Stimulated activated CD8-positive, alpha-beta memory T cell treated with anti-CD3 and anti-CD28 coated beads, Interleukin-12 subunit alpha, Interleukin-12 subunit beta, amount 100 ng/mL, for 24 hours (primary cell): ENCODE results near the gene ZSWIM2.
"Not testable (repeated sequence)": the region's sequence is repeated elsewhere in the genome, so short reads cannot be mapped to it uniquely, and the experiment has no call there.

Experiments
- DNase-seq: peaks from one replicate; pipeline ENCODE4 v3.0.0-alpha.2; 2020; ENCODE audit errors: extremely low read depth

The ZSWIM2 gene, protein sequence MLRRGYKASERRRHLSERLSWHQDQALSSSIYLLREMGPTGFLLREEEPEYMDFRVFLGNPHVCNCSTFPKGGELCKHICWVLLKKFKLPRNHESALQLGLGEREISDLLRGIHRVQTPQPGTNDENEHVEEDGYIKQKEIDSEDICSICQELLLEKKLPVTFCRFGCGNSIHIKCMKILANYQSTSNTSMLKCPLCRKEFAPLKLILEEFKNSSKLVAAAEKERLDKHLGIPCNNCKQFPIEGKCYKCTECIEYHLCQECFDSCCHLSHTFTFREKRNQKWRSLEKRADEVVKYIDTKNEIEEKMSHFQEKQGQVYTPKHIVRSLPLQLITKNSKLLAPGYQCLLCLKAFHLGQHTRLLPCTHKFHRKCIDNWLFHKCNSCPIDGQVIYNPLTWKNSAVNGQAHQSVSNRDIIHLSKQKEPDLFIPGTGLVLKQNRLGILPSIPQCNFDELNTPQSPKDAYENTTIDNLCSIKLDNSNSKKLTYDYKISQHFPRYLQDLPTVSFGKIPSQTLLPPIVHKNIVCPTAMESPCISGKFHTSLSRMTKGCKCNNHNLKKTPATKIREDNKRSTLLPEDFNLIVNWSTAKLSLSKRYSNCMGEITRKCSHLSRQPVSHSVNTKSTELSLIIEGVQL

DNA sequence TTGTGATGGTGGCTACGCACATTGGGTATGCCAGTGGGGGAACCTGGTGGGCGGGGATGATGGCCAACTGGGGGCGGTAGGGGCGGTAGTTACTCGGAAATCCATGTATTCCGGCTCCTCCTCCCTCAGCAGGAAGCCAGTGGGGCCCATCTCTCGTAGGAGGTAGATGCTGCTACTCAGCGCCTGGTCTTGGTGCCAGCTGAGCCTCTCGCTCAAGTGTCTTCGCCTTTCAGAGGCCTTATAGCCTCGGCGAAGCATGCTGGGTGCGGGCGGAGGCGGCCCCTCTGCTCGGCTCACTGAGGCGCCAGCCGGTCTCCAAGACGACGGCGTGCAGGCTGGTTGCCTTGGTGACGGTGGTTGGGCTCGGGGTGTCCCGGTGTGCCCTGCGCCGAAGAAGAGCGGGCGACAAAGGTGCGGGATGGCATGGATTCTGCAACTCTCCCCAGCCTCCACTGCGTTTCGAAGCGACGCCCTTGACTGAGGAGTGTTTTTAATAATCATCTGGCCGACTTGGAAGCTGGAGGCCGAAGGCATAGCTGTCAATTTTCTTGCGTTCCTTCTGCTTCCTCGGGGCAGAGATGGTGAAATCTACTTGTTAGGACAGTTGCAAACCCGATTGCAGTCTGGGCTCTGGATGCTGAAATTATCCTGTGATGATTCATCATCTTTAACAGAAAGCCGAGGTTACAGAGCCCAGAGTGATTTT lies at the start of gene ZSWIM2:
Gene ZSWIM2, minus strand, starts transcription at position 298 of the 706 bp plus-strand sequence. Its CDS starts 40 bp downstream, at position 258.
- DNase-seq = no peak

DNA sequence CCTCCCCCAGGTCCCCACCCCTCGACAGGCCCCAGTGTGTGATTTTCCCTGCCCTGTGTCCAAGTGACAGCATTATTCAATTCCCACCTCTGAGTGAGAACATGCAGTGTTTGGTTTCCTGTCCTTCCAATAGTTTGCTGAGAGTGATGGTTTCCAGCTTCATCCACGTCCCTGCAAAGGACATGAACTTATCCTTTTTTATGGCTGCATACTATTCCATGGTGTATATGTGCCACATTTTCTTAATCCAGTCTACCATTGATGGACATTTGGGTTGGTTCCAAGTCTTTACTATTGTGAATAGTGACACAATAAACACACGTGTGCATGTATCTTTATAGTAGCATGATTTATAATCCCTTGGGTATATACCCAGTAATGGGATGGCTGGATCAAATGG lies 47.2 kb upstream of the ZSWIM2 start:
- DNase-seq = not testable (repeated sequence)

DNA sequence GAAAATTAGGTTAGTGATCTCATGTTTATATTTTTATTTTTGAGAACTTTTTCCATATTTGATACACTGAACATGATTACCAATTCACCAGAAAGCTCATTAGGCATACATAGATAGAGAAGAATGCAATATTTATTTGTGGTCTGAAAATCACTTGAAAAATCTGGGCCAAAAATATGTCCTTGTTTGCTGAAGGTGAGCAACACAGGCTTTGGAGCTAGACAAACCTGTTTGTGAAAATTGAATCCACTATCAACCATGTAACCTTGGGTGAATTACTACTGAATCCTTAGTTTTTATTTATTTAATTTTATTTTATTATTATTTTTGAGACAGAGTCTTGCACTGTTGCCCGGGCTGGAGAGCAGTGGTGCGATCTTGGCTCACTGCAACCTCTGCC lies 46.5 kb upstream of the ZSWIM2 start:
- DNase-seq = no peak

DNA sequence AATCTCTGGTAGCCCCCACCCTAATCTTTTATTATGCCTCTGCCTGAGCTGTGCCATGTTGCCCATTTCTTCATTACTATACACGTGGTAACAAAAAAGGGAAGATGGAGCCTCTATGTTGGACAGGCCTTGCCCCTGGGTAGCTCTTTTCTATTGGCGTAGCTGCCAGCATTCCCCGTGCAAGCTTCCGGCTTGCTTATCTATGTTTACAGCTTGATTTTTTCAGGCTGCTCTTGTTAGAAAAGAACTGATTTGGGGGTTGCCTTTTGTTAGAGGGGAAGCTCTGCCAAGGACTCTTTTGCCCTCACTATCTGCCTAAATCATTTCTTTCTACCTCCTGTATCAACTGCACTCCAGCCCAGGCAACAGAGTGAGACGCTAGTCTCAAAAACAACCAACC lies 45.5 kb upstream of the ZSWIM2 start:
- DNase-seq = no peak

DNA sequence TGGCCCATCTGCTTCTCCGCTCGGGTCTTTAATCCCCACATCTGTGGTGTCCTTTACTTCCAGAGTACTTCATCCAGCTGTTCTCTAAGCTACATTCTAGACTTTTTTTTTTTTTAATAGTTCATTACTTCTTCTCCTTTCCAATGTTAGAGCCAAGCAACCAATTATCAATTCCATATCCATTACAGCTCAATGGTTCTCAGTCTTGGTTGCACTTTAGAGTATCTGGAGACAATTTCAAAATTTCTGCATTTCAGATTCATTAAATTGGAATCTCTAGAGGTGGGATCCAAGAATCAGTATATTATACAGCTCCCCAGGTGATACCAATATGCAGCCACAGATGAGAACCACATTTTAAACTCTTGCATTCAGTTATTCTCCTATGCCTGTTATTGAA lies 43.9 kb upstream of the ZSWIM2 start:
- no peak for DNase-seq

DNA sequence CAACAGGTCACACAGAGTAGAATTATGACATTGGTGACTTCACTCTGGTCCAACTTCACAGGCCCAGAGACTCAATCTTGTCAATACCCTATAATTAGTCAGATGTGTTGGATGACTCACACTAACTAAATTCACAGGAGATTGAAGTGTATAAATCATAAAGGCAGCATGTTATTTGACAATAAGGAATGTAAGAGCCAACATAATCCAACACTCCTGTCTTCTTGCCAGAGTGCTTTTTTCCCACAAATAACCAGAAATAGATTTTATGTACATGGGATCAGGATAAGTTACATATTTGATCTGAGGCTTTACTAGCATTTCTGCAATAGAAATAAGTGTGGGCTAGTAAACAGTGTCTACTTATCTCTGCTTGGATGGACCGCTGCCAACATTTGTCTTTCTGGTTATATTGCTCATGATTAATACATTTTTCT lies 42.2 kb upstream of the ZSWIM2 start:
- no peak for DNase-seq

DNA sequence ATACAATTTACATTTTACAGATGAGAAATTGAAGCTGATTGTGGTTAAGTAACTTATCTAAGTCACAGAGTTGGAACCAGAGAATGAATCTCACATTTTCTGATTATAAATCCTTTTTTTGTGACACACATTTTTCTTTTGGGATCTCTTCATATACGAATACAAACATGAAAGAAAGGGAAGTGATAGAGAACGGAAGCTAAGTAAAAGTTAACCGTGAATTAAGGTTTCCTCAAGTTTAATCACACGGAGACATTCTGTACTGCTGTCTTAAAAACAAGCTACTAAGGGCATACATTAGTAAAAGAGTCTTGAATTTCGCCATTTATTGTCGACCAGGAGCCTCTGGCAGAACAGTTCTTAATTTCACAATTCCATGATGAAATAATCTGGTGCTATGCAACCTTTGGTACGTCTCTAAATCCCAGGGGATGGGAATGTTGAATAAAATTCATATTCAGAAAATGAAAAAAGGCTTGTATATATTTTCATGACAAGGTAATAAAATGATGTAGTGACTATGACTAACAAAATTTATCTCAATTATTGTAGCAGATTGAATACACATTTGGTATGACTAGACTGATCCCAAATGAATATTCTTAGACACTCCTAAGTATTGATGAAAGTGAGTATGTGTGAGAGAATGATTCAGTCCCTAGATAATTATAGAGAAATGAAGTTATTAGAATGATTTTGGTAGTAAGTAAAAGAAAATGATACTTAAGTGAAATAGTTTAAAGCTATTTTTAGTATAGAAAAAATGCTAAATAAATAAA lies 40.3 kb upstream of the ZSWIM2 start:
- no peak for DNase-seq

DNA sequence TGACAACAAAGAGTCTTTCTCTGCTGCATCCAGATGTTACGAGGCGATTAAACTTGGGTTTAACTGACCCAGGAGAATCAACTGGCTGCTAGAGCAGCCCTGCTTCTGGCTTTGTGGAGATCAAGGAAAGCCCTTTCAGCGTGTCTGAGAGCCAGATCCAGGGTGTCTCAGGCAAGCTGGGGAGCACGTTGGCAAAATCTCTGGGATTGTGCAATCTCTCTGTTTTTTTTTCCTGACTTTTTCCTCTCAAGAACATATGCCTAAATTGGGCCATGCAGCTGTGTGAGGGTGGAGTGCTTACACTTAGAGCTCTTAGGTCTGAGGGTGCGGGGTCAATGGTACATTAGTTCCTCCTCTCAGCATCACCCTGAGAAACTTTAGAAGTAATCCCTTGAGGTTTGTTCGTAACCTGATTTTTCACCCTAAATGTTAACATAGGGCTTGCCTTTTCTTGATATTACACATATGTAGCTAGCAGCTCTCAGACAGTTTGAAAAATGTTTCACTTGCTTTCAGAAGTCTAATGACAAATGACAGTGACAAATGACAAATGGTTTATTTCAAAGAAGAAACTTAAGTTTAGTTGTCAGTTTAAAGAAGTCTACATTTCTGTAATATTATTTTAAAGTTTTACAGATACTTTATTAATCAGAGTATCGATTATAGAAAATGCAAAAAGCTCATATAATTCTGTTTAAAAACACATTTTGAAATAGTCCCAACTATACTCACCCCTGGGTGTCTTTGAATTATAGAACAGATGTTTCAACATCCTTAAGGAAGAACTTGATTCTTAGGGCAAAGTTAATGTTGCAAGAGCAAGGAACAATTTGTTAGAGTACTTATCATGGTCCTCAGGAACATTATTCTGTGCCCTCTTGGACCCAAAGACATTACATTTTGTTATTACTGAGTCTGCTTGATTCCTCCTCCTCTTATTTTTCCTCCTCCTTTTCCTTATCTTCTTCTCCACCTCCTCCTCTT lies 38.4 kb upstream of the ZSWIM2 start:
- DNase-seq = no peak

DNA sequence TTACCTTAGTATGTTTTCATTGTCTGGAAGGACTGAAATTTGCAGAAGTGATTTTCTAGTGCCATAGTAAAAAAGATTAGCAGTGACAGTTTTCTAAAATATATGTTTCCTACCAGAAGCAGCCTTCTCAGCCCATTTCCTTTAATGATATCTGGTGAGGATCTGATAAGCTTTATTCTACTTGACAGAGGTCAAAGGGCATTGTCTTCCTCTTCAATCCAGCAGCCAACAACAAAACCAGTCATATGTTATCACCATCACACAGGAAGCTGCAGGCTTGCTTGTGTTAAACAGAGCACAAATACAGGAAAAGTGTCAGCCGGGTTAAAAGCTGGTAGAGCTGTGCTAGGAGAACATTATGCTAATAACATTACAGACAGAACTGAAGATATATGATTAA lies 35.6 kb upstream of the ZSWIM2 start:
- DNase-seq = no peak

DNA sequence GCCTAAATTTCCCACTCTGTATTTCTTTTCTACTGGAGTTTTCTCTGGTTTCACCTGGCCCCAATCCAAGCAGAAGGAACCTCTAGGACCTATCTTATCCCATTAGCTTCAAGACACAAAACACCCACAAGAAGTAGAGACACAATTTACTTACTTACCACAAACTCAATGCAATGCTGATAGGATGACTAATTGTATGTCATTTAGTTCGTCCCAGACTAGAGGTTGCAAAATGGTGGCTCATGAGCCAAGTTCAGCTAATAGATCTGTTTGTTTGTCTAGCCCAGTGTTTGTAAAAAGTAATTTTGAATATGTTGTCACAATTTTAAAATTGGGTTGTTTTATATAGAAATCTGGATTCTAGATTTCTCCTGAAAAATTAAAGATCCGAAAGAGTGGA lies 34.7 kb upstream of the ZSWIM2 start:
- DNase-seq = no peak

DNA sequence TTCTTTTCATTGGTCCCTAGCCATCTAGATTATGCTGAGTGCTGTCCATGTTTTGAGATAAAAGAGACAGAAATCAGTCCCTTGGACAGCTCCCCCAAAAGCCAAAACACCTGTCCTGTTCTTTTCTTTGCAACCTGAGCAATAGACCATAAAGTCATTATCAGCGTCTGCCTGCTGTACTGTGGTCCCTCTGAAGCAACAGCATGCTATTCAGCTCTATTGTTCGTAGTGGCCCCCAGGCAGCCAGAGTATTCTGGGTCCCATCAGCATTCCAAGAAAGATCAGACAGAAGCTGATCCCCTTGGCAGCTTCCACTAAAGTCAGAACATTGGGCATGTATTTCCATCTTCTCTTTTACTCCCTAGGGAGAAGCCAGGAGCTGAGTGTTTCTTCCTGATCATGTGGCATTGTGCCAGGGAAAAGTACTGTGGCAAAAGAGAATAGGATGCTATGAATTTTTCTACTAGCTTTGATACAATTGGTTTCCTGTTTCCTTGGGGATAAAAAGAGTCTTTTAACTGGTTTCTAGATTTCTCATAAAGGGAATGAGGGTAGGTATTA lies 33.6 kb upstream of the ZSWIM2 start:
- DNase-seq = no peak

DNA sequence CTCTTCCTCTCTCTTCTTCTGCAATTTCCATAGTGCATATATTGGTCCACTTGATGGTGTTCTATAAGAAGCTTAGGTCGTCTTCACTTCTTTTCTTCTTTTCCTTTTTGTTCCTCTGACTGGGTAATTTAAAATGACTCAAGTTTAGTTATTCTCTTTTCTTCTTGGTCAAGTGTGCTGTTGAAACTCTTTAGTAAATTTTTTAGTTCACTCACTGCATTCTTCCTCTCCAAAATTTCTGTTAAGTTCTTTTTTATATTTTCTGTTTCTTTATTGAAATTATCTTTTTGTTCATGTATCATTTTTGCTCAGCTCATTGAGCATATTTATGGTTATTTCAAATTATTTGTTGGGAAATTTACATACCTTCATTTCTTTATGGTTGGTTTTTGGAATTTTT lies 32.7 kb upstream of the ZSWIM2 start:
- no peak for DNase-seq

DNA sequence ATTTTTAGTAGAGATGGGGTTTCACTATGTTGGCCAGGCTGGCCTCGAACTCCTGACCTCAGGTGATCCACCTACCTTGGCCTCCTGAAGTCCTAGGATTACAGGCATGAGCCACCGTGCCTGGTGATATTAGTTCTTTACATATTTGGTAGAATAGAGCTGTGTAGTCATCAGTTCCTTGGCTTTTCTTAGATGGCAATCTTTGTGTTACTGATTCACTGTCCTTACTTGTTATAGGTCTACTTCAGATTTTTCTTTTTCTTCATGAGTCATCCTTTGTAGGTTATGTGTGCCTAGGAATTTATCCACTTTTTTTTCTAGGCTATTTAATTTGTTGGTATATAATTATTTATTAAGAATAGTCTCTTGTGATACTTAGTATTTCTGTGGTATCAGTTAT lies 30.3 kb upstream of the ZSWIM2 start:
- no peak for DNase-seq

DNA sequence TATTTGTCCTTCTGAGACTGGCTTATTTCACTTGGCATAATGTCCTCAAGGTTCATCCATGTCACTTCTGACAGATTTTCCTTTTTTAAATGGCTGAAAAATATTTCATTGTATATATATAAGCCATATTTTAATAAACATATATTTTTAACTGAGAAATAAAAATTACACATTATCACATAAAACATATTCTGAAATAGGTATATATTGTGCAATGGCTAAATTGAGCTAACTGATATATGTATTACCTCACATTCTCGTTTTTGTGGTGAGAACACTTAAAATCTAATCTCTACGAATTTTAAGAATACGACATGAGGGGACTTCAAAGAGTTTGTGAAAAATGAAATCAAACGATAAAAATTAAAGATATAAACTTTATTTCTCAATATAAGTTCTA lies 25.7 kb upstream of the ZSWIM2 start:
- no peak for DNase-seq

DNA sequence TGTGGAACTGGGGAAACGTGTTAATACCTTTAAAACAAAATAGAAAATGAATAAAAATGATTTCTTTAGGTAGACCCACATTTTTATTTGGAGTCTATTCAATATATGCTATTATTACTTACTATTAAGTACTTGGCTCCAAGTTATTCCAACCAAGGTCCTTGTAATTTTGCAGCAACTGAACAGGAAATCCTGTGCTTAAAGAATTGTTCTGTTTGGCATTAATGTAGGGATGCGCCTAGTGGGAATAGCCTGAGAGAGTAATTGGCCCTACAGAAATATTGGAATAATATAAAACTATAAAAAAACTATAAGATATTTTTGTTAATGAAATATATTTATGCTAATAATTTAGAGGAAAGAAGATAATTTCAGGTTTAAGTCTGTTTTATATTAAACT lies 22.9 kb upstream of the ZSWIM2 start:
- DNase-seq = no peak

DNA sequence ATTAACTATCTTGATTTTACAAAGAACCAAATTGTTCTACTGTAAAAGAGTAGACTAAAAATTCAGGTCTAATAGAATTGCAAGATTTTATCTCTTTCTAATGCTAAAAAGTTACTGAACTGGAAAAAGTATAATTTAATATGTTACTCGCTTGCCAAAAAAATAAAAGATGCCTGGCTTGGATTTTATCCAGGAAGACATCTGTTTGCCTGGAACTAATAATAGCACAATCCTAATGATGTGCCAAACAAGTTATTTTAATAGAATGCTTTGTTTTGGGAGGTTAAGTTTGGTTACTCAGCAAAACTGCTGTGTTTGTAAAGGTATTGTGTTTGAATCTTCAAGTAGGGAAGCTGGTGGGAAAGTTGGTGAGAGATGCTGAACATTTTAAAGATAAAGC lies 19.4 kb upstream of the ZSWIM2 start:
- DNase-seq = no peak

DNA sequence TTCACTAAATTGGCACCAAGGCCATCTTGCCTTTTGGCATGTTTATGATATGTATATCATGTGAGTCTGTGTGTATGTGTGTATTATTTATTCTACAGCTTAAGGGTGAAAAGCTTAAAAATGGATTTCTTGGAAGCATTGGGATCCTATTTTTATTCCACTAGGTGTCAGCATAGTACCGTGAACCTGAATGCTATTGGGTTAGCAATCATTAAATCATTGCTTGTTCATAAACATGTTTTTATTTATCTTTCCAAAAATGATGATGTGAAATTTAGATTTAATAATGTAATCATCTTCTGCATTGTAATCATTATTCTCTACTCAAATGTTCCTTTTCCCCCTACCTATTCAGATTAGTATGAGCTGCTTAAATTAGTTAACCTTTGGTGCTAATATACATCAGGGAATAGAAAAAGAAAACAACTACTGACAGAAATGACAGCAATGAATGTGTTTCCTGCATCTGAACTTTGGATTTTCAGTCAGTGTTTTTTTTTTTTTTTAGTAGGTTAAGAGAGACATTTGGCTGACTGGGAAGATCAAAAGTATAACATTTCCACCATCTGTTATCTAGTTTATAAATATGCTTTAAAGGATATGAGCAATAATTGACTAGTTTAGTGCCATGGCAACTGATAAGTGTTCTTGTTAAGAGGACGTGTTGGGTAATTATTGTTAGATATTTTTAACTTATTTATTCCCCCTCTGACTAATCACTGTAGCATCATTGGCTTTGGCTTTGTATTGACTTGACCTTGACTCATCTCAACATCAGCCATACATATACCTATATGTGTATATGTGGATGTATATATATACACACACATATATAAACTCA lies 14.1 kb upstream of the ZSWIM2 start:
- DNase-seq = no peak

DNA sequence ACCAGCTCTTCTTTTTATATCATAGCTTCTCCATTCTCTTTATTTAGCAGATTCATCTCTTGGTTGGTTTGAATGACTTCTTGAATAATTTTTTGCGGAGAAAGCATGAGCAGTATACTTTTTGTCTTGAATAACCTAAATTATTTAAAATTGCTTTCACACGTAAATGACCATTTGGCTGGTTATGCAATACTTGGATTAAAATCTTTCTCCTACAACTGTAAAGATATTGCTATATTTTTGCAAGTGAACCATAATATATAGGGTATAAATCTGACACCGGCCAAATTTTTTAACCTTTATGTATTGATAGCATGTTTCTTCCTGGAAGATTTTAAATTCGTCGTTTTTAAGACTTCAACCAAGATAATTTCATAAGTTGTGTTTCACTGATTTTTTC lies 6.2 kb upstream of the ZSWIM2 start:
- no peak for DNase-seq

DNA sequence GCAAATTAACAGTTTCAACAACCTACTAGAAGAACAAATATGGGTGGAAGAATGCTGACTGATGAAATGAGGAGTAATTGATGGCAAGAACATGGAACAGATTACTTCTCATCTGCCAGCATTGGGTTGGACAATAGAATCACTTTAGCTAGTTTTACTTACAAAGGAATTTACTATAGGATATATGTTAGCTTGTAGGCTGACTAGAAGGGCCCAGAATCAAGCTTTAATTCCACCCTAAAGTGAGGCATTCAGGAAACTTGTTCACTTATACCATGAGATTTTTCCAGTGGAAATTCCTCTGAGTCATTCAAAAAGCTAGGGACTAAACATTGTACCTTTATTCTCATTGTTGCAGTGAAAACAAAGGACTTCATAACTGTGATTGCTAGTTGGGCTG lies 5.0 kb upstream of the ZSWIM2 start:
- no peak for DNase-seq

DNA sequence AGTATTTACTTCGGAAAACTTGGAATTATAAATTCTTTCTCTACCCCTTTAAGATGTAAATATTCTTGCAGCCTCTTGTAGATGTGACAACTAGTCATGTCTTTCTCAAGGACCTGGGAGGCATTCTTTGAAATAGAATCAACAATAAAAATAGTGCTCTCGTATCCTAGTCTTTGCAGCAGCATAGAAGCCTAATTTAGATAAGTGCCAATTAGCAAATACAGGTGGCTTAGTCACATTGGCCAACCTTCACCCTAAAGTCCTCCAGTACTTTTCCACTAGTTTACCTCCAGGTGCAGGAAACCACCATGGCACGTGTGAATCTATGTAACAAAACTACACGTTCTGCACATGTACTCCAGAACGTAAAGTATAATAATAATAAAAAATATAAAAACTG lies 3.5 kb upstream of the ZSWIM2 start:
- DNase-seq = no peak
